CD4-positive, alpha-beta T cell treated with Interleukin-6 at 100 ng/mL for 8 hours (primary cell): ENCODE results near the gene GPC6.
"Not testable (repeated sequence)": the region's sequence is repeated elsewhere in the genome, so short reads cannot be mapped to it uniquely, and the experiment has no call there.

Source experiments
- DNase-seq: peaks from one replicate; pipeline ENCODE4 v3.0.0-alpha.2; 2020; ENCODE audit warnings: mixed read lengths, low spot score

The GPC6 gene

DNA sequence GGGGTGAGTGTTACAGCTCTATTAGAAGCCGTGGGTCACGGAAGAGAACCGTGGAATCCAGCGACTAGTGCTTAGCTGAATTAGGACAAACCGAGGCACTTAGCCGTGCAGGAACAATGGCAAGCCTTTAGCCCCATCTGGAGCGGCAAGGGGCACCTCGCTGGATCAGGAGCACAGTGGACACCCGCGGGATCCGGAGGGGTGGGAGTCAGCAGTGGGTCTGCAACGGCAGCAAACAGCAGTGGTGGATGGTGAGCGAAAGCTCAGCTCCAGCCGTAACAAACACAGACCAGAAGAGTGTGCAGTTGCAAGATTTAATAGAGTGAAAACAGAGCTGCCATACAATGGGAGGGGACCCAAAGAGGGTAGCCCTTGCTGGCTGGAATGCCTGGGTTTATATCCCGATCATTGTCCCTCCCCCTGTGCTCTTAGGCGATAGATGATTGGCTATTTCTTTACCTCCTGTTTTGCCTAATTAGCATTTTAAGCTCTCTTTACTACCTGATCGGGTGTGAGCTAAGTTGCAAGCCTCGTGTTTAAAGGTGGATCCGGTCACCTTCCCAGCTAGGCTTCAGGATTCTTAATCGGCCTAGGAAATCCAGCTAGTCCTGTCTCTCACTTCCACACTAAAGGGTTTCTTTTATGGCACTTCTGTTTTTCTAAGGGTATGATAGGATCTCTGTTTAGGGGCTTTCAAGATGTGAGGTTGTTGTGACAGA, 1076.4 kb downstream of the GPC6 start:
- not testable (repeated sequence) for DNase-seq

DNA sequence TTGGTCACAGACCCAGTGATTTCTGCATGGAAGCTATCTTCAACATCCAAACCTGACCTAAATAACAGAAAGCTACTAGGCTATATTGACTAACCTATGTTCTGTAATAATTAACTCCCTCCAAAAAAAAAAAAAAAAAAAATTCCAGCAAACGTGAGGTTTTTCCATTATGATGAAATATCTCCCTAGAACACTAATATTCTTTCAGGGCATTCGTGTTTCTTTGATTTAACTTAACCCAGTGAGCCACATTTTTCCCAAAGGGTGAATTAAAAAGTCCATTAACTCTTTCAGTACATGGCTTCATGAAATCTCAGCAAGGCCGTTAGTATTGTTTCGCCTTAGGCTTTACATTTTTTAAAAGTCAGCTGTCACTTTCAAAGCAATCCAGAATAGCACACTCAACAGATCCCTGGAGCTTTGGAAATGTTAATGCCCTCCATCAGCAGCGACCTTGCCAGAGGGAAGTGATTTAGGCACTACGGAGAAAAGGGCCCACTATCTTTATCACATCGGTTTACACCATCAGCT, 1077.1 kb downstream of the GPC6 start:
- DNase-seq = no peak

DNA sequence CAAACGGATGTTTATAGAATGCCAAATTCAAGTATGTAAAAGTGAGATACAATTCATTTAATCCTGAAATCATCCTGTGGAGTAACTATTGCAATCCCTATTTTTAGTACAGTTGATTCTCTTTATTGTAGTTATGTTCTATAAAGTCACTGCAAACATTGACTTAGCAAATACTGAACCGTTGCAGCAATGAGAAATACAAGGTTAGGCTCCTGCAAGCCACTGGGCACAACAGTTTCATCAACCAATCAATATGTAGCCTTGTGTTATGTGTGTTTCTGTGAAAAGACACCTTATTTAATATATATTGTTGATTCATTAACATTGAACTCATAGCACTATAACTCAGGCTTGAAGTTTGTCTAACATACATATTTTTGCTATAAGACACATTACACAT, 1078.4 kb downstream of the GPC6 start:
- DNase-seq = no peak

DNA sequence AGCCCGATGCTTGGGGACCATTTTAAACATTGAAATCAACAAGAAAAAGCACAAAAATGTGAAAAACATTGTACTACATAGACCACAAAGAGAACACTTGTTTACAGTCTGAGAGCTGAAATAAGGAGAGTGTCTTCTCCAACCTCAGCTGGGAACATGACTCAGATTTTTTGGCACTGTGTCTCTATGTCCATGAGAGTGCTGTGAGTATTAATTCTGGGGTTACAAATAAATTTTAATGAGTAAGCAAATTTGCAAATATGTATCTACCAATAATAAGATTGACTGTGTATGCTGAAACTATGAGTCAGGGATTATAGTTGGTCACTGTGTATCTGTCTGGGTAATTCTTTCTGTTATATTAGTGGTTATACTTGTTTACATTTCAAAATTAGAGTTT, 1078.9 kb downstream of the GPC6 start:
- DNase-seq = no peak

DNA sequence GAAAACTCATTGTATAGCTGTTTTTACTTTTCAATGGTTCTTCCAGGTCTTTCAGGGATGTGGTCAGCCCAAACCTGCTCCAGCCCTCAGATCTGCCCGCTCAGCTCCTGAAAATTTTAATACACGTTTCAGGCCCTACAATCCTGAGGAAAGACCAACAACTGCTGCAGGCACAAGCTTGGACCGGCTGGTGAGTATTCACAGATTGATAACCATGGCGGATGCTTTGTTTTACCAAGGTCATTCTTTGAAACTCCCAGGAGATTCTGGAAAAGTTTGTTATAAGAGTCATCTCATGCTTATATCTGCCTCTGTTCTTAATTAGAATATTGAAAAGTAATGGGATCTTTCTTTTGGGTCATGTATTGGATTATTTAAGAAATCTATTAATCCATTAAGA, 1079.3 kb downstream of the GPC6 start:
- no peak for DNase-seq

DNA sequence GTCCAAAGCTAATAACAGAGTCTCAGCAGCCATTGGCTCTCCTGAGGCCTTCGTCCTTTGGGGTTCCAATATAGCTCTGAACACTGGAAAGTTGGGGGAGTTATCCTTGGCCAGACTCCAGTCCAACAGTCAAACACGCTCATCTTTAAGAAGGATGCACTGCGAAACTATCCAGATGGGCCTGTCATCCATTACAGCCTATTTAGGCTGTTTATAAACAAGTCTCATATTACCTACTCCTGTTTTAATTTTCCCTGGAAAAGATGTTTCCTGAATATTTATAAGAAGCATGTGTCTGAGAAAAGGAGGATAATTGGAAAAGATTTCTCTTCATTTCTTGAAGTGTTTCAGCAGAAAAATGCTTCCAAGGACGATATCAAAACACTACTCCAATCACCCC, 1082.2 kb downstream of the GPC6 start:
- no peak for DNase-seq

DNA sequence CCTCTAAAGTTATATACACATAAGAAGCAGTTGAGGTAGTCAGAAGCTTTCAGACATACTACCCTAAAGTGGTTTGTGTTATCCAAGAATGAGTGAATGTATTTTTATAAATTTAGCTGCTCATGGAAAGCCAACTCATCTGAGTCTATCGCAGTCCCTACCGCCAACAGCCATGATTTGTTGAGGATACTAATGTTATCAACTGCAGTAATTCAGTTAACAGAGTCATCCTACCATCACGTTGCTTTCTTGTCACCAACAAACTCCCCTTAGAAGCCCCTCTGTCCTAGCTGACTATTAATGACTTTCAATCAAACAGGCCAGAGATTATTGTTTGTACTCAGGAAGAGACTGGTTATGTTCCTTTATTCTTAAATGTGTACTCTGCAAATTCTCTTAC, 1083.0 kb downstream of the GPC6 start:
- no peak for DNase-seq

DNA sequence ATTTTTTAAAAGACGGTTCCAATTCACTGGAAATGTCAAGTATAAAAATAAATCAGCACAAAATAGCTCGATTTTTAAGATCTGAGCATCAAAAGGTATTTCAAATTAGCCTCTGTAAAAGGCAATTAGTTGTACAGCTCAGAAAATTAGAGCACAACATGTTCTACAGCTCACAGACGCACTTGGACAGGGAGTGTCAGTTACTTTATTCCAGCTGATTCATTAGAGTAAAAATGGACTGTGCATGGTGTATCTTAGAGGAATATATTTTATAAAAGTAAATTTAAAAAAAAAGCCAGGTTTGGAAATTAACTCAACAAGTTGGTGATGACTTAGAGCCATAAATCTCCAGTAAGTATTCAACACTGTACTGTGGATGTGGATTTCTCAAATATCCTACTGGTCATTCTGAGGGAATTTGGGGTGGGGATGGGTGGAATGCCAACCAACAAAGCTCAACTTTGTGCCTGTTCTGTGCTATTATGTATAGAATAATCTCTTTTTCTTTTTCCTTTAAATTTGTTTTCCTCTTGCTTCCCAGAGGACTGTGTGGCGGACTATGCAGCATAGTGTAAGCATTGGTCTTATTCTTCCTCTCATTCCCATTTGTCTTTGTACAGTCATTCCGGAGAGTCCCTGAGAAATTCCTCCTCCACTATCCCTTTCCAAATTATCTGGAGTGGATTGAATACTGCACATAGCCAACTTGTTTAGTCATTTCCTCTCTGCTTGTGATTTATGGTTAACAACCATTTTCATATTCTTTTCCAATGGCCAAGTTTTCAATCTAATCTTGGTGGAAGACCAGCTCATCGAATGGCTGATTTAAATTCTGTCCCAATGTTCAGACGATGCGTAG, 1083.6 kb downstream of the GPC6 start:
- no peak for DNase-seq

DNA sequence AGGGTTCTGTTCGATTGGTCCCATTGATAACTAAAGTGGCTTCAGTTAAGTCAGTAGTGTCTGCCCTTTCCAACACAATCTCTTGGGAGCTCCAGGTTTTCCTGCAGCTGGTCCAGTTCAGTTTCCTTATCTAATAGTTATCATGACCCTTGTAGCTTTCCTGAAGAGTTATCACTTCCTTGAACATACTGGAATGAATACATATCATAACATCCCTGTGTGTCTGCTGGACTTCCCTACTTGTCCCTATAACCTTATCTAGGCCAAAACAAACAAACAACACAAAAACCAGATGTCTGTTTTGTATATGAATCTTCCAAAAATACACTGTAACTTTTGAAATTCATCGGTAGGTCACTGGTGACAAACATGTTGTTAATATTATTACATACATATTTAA, 1085.3 kb downstream of the GPC6 start:
- DNase-seq = no peak

DNA sequence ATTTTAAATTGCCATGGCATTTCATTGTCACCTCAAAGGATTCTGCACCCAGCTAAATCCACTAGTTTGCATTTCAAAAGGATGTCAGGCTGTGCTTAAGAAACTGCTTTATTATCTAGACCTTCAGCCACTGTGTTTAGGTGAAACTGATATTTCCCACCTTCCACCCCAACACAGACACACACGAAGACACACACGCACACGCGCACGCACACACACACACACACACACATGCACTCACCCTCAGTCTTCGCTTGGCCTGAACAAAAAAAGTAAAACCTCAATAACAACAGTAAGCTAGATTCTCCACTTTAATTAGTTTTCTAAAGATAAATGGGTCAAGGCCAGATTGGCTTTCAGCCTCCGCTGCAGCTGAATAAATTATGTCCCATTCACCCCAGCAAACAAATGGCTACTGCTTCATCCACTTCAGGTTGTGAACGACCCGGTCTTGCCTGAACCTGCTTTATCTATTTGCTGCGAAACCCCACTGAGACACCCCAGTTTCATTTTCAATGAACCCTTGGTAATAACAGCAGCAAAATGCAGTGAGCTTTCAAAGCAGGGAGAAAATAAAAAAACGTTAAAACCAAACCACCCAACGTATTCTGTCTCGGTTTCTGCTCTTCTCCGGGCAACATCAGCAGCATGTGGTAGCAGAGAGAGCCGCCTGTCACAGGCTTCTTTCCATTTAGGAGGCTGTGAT, 1086.1 kb downstream of the GPC6 start:
- no peak for DNase-seq

DNA sequence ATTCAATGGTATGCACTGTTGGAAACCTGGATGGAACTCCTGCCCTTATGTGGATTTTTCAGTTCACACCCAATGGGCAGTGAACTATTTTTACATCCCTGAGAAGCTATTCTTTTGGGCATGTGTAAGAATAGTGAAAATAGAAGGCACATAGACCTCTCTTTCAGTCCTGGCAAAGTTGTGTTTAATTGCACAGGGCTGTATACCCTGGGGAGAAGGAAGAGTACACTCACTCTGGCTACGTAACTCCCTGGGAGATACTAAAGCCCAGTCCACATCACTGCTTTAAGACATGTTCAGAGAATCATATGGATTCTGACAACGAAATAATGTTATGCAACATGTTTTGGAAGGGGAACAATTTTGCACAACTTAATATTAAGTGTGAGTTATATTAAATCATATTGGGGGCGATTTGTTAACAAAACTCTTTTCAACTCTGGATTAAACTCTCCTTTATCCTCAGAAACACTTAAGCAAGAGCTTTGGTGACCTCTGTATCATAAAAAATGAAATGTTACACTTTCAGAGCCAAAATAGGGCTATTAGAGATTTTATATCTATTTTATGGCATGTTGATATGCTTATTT, 1086.8 kb downstream of the GPC6 start:
- no peak for DNase-seq

DNA sequence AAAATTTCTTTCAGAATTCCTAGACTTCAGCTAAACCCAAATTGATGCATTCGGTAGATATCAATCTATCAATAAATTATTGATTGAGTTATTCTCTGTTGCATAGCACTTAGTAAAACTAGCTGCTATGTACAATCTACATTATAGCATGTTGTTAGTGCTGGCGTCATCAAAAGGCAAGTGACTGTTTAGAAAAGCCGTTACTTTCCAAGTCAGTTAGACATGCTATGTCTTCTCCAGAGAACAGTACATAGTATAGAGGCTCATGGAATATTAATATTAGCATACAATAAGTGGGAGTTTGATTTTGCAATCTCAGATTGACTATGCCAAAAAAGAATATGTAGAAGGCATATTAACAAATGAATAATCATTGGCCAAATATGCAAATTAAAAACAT, 1087.3 kb downstream of the GPC6 start:
- DNase-seq = no peak

DNA sequence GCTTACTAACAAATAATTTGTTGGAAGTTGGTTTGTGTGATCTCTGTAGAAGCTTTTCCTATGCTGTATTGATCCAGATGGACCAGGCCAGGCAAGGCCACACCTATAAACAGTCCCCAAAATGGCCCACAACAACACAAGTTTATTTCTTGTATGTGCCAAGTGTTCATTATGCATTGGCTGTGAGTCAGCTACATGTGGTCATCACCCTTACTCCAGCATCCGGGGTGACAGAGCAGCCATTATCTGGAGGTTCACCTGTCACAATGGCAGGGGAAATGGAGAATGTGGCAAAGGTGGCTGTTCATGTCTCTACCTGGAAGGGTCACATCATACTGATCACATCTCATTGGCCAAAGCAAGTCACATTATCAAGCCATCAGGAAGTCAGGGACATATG, 1088.6 kb downstream of the GPC6 start:
- no peak for DNase-seq

DNA sequence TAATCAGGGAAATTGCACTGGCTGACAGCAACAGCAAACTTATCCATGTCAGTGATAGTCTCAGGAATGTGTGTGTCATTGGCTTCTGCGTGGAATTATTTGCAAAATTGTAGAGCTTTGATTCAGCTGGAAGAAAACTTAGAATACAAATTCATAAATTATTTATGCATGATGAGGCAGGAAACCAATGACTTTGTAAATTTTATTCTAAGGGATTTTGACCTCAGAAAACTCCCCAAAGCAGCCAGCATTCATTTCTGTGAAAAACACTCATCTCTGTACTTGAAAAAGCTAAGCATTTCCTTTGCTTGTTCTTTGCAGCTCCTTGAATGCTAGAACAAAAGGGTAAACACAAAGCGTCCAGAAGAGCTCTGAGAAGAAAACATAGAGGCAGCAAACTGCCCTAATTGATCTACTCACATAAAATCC, 1090.5 kb downstream of the GPC6 start:
- no peak for DNase-seq

DNA sequence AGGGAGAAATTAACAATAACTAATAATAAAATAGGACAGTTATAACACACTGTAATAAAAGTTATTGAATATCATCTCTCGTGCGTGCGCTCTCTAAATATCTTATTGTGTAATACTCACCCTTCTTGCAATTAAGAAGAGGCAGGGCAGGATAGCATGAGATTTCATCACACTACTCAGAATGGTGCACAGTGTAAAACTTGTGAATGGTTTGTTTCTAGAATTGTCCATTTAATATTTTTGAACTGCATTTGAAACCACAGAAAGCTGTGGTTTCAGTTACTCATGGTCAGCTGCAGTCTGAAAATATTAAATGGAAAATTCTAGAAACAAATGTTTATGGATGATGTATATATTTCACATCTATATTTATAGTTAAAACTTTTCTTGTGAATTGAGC, 1091.8 kb downstream of the GPC6 start:
- no peak for DNase-seq

DNA sequence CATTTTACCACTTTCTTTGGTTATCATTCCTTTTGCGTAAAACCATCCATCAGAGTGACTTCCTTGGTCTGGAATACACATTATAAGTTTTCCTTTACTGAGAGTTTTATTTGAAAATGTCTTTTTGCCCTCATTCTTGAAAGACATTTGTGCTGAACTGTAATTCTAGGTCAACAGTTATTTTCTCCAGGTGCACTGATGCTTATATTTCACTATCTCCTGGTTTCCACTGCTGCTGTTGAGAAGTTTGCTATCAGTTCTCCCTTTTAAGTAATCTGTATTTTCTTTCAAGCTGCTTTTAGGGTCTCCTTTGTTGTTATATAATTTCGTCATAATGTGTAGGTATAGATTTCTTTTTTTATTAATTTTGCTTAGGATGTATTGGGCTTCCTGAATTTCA, 1092.9 kb downstream of the GPC6 start:
- no peak for DNase-seq

DNA sequence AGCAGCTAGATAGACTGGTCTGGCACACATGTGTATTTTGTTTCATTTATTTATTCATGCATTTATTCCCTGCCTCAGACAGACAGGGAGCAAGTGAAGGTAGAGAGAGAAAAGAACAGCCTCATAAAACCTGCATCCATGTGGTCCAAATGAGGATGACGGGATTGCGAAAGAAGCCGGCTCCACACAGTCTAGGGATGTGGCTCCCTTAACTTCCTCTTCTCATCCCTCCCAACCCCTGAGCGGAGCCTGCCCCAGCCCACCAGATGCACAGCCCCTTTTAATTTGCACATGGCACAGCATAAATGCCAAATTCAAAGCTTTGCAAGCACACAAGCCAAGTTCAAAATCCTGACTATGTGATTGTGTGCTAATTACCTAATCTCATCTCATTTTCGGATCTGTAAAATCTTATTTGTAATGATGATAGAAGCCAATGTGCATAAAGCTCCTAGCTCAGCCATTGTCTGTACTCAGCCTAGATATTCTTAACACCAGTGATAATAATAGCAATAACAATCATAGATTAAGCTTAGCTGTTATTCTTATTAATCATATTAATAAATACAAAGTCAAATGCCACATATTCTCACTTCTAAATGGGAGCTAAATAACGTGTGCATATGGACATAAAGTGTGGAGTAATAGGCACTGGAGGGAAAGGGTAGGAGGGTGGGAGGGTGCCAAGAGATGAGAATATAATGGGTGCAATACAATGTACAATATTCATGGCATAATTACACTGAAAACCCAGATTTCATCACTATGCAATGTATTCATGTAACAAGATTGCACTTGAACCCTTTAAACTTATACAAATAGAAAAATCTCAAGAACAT, 1096.5 kb downstream of the GPC6 start:
- DNase-seq = no peak

DNA sequence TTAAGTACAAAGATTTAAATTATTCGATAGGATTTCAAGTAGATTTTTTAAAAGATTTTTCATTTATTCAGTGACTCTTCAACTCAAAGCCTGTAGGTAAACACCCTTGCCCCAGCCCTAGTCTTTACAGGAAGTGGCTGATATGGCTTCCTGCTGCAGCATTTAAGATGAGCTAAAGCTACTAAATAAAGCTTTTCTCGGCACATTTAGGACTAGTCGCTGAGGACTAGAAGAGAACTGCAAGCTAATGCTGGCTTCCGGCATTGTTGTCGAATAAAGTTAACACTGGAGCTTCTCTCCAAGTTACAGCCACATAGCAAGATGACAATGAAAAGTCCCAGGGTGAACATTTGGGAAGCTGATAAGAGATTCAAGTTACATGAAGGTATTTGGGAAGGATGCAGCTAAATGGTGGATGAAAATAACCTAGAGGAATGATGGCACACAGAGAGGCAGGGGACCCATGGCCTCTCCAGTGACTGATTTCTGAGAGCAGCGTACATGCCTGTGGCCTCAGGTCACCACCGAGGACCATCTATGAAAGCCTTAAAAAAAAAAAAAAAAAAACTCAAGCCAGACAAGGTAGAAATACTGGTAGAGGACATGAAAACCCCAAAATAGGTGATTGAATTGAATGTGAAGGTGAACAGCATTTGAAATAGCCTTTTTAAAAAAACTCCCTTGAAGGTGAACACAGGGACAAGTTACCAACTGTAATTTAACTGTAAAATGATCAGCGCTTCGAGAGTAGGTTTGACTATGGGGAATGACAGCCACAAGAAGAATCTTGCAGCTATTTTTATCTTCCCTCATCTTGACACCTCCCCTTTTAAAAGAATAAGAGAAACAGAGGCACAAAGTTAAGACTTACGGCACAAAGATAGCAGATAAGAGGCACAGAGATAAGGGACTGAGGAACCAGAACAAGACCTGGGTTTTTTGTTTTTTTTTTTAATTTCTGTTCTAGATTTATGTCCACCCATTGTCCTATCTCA, 1097.5 kb downstream of the GPC6 start:
- peak; percentile 73 for DNase-seq

DNA sequence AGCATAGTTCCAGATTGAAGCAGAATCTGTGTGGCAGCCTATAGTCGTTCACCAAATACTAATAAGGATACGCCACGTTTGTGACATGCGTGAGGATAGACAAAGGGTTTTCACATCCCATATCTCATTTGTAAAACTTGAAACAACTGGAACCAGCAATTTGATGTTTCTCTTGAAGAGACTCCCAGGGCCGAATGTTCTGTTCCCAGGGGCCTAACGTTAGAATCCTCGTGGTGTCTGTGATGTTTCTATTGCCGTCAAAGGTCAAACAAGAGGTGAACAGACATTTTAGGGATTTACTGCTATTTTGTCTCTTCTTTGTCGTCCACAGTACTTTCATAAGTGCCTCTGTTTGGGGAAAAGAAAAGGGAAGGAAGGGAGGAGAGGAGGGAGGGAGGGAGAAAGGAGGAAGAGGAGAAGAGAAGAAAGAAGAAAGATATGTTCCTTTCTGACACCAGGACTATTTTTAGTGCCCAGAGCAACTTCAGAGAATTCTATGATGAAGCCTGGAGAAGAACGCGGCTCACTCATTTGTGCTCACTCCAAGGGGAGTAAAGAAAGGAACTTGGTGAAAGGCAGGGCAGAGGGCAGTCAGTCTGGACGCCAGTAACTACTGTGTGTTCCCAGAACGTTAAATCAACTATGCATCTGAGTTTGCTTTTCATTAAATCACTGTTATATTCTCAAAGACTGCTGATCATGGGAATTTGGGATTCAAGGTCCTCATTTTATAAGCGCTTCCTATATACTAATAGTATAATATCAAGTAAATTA, 1098.3 kb downstream of the GPC6 start:
- DNase-seq = no peak
